Posterior cingulate gyrus (tissue), 11 donors: ENCODE measurements around the gene AKAP6.
"Not testable (repeated sequence)": the region's sequence is repeated elsewhere in the genome, so short reads cannot be mapped to it uniquely, and the experiment has no call there.

Experiments
- DNase-seq, 10 donors: peaks; one replicate each; pipeline versions ENCODE4 v3.0.0 to v3.0.0-alpha.2; 2020 to 2021; ENCODE audit warnings: mixed read lengths in 3 of 10
- intact Hi-C: fragments of 100-400 bp; cut with DNase I; formaldehyde crosslinking; loops from one replicate; pipeline ENCODE4 v1.15.1; 2023

Gene AKAP6

DNA sequence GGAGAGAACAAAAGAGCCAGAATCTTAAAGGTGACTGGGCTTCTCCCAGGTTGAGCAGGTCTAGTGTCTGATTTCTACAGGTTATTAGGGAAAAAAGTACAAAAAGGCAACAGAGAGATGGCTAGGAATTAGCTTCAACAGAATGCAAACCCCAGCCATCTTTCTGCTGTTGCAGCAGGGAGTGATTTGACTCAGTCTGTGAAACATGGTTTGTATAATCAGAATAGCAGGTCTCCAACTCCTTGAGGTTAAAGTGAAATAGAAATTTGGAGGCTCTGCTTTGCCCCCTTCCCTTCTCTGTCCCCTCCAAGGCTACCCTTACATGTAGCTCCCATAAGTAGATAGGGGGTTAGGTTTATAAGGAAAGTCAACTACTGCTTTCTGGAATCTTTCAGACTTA, 105.8 kb downstream of the AKAP6 start:
- no peak for DNase-seq
- intact Hi-C loops, result no loop called here

DNA sequence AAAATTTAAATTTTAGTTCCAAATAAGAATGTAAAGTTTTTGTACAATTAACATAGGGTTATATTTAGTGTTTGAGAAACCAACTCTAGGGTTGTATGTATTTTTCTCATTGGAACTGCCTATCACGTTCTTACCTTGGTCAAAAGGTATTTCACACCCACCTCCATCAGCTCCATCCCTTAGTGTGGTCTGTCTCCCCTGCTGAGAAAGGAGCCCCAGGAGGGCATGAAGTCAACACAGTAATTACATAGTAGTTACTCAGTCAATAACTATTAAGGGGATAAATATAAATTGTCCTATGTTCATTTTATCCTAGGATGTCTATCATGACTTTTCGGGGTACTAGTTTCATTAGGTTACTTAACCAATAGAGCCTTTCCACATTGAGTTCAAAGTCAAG, 106.3 kb downstream of the AKAP6 start:
- intact Hi-C loops, result no loop called here

DNA sequence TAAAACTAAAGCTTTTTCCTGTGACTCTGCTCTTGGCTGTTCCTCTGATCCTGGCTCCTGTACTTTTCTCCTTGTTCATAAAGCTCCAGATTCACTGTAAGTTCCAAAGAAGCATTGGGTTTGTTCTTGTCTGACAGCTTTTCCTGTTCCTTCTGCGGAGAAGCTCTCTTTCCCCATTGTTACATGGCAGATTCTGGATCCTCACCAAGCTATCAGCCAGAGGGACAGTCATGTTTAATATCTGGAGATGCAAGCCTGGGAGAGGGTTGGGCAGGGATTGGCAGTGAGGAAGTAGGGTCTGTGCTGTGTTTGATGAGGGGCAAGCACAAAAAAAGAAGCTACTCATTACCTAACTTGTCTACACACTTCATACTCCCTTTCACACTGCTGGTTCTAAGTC, 107.9 kb downstream of the AKAP6 start:
- intact Hi-C loops, result no loop called here
- no peak for DNase-seq

More for the DNA sequence above, 106.3 kb downstream of the AKAP6 start:
- DNase-seq, result no peak

DNA sequence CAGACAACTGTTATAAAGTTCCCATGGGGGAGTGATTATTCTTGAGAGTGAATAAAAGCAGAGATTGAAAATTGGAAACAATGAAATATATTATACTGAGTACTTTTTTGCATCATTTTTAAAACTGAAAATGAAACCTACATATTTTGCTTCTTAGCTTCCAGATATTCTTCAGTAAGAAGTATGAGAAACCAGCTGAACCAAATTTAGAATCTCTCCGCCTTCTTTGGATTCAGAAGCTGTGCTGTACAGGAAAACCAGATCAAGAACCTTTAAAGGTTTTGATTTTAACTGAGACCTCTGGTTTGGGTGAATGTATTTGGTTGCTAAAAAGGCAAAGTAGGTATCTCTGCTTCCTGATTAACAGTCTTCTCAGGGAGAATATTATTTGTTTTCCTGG, 109.4 kb downstream of the AKAP6 start:
- intact Hi-C loops, result no loop called here

DNA sequence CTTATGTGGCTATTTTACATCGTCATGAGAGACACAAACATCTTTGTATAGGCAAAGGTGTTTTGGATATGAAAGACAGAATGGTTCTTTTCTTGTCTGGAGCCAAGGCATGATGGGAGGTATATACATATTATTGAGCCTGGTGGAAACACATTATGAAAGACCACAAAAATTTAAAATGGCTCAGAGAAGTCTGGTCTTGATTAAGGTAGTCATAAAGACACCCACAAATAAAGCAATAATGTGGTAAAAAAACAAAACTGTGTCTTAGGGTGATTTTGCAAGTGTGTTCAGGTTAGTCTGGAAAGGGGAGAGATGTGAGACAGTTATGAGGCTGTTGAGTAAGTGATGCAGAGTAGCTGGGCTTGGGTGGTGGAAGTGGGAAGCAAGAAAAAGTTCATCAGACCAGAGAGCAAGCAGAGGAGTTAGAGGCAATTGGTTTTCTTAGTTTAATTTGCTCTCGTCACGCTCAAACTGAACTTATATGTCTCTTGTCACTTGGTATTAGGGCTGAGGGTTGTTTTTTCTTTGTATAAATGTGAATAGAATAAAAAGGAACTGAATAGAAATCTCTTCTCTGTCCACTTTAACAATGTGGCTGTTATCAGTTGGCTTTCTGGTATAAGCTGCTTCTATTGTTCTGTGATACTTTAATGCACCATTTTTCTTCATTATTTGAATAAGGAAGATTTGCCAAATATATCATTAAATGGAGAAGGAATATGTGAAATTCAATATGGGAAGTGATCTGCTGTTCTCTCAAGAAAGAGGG, 115.0 kb downstream of the AKAP6 start:
- DNase-seq, result no peak
- intact Hi-C loops, result no loop called here

More for the DNA sequence above, 109.4 kb downstream of the AKAP6 start:
- no peak for DNase-seq

DNA sequence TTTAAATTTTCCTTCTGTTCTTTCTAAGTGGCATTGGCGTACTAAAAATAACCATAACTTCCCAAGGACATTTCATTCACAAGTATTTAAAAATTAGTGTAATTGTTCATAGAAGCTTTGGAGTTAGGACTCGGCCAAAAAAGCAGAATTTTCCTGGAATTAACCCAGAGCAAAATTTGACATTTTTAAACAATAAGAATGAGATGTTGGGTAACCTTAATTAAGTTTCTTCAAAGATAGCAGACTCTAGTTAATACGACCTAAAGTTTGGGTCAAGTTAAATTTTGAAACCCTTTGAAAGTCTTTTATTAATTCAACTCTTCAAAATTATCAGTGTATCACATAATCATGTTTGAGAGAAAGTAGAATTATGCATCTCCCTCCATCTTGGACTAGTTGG, 118.3 kb downstream of the AKAP6 start:
- intact Hi-C loops, result no loop called here
- DNase-seq, result no peak

DNA sequence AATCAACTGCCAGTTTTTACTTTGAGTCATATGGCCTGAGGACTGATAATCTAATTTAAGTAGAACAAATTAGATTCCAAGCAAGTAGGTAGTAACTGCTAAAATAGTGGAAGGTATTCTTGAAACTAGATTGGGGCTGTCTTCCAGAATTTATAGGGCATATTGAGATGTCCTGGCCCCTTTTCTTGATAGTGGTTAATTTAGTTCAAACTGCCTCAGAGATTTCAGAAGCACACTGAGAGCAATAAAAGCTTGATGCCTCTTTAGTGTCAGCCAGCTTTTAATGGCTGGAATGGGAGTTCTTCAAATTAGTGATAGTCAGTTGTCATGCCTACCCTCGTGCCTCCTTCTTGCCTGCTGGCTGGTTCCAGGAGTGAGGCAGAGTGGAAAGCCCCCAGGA, 120.5 kb downstream of the AKAP6 start:
- intact Hi-C loops, result no loop called here
- no peak for DNase-seq

DNA sequence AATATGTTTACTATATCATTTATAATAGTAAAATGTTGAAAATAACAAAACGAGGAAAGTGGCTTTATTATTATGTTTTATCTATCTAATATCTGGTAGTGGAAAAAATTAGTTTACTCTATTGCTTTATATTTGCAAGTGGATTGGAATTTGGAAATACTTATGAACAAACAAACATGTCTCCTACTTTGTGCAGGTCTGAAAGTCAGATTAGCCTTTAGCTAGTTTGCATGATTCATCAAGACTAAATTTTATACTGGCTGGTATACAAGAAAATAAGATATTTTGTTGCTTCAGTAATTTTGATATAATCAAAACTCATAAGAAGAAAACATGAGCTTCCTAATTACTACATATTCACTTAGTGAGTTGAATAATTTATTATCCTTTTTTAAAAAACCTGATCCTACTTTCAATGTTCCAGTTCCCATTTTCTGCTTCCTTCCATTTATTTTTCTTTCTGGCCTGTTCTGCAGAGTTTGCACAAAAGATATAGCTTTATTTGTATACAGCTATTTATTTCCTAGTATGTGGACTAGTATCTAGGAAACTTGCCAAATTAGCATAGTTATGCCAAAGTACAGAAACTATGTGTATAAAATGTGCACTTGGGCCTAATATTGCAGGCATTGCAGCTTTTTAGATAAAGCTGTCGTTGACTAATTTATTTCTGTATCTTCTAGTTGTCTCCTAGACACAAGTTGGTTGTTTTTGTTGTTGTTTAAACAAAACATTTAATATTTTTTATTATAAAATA, 122.0 kb downstream of the AKAP6 start:
- no peak for DNase-seq
- intact Hi-C loops, result no loop called here

DNA sequence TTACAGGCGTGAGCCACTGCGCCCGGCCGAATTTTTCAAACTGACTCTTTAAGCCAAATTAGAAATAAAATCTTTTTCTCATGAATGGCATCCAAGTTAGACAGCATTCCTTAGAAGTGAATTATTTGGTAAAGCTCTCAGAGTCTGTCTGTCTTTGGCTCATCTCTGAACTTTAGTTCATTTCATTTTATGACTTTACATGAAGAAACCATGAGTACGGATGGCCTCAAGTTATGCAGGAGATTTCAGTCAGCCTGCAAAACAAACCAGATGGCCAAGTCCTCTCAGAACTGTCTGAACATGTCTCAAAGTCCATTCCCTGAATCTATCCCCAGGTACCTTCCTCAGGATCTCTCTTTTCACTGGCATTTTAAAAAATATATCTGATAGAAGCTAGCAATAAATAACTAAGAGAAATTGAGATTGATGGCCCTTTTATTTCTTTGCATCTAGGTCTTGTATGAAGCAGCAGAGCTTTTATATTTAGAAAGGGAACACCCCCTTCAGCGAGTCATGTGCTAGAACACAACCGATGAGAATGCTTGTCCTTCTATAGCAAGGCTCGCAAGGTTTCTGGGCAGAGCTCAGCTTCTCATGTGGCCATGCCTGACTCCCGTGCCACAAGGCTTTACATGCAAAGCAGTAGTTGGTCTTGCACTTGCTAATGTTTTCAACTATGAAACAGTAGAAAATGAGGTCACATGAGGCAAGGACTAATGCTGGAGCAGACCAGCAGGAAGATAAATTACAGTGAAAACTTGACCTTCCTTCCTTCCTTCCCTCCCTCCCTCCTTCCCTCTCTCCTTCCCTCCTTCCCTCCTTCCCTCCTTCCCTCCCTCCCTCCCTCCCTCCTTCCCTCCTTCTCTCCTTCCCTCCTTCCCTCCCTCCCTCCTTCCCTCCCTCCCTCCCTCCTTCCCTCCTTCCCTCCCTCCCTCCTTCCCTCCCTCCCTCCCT, 125.0 kb downstream of the AKAP6 start:
- intact Hi-C loops, result no loop called here
- no peak for DNase-seq

DNA sequence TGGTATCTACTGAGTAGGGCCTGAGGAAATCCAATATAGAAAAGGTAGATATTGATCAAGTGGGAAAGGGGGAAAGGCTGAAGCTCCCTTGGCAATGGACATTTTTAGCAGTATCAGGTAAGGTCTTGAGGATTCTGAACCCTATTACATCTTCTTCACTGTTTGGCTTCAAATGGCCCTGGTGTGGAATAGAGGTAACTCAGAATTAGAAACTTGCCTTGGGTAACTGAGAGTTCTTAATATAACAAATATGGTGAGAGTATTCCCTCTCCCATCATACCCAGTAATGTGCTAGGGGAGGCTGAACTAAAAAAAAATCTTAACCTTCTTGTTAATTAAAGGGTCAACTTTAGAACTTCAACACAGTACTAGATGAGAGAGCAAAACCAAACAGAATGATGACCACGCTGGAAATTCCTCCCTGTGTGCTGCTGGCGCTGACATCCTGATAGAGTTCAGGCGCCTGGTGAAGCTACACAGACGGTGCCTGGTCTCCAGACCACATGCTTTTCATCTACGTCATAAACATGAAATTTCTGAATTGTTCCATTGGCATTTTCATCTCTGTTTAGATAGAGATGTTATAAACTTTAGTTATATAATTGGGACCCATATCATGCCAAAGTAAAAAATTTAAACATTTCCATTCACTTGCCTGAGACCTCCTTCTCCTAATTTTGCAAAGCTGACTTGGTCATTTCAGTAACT, 128.3 kb downstream of the AKAP6 start:
- DNase-seq, result no peak
- intact Hi-C loops, result no loop called here

DNA sequence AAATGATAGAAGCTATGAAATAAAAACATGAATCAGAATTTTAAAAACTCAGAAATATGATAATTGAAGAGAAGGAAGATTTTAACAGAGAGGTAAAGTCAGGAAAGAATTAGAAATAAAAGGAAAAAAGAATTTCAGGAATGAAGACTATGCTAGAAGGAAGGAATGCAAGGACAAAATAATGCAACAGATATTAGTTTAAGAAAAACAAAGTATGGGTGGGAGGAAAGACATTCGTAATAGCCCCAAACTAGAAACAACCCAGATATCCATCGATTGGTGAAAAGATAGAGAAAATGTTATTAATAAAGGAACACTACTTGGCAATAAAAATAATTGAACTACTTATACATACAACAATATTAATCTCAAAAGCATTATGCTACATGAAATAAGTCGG, 129.6 kb downstream of the AKAP6 start:
- intact Hi-C loops, result no loop called here
- no peak for DNase-seq

DNA sequence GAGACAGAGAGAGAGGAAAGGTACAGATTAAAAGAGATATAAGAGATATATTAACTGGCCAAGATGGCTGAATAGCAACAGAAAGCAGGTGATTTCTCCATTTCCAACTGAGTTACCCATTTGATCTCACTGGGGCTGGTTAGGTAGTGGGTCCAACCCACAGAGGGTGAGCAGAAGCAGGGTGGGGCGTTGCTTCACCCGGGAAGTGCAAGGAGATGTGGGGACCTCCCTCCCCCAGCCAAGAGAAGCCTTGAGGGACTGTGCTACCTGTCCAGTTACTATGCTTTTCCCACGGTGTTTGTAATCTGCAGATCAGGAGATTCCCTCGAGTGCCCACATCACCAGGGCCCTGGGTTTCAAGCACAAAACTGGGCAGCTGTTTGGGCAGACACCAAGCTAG, 131.2 kb downstream of the AKAP6 start:
- intact Hi-C loops, result no loop called here

DNA sequence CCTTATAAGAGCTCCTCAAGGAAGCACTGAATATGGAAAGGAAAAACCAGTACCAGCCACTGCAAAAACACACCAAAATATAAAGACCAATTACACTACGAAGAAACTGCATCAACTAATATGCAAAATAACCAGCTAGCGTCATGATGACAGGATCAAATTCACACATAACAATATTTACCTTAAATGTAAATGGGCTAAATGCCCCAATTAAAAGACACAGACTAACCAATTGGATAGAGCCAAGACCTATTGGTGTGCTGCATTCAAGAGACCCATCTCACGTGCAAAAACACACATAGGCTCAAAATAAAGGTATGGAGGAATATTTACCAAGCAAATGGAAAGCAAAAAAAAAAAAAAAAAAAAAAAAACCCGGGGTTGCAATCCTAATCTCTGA, 133.5 kb downstream of the AKAP6 start:
- intact Hi-C loops, DNase-seq: not testable (repeated sequence)

More for the DNA sequence above, 131.2 kb downstream of the AKAP6 start:
- no peak for DNase-seq

DNA sequence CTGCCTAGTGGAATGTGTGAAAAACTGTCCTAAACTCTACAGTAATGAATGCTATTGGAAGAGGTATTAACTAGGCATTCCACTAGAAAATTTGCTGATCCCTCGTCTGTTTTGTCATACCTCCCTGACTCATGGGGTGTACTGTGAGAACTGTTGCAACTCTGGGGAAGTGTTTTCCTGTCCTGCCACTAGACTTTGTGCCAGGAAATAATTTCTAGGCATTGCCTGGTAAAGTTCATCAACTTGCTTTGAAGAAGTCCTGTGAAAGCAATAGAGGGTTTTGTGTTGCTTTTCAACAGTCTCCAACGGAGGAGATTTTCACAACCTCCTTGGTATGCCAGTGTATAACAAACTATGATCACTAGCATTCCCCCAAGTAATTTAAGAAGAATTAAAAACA, 139.9 kb downstream of the AKAP6 start:
- DNase-seq, result no peak
- intact Hi-C loops, result loop anchor here (2.0 to 5.0 kb wide), 2 partner anchors 142 to 214 kb away; partner anchors contain the start of gene AKAP6

DNA sequence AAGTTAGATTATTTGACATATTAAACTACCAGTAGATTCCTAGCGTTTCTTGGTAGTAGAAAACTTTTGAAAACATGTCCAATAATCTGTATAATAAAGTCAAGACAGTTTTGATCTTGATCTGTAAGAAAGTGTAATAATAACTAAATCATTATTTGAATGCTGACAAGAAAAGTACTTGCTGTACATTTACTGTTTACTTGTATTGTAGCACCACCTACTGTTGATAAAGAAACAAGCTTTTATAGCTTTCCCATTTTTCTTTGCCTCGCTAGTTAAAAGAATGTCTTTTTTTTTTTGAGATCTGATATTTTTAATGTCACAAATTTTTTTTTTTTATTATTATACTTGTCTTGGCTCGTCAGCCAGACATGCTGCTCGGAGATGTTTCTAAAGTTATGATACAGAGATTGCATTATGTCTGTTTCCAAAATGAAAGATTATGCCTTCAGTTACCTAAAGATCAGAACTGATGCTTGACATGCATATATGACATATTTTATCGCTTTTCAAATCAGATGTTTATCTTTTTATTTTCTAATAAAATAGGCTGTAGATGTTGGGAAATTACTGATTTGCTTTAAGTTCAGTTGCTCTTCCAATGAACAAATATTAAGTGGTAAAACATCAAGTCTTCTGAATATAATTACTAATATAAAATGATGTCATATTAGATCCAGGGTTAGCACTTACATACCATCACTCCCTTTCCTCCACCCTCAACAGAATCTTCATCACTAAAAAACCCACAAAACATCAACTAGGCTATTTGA, 140.5 kb downstream of the AKAP6 start:
- DNase-seq, result no peak
- intact Hi-C loops, result loop anchor here (2.0 to 10.0 kb wide), 5 partner anchors 43 to 392 kb away; partner anchors contain the start of genes AKAP6 and ARHGAP5

DNA sequence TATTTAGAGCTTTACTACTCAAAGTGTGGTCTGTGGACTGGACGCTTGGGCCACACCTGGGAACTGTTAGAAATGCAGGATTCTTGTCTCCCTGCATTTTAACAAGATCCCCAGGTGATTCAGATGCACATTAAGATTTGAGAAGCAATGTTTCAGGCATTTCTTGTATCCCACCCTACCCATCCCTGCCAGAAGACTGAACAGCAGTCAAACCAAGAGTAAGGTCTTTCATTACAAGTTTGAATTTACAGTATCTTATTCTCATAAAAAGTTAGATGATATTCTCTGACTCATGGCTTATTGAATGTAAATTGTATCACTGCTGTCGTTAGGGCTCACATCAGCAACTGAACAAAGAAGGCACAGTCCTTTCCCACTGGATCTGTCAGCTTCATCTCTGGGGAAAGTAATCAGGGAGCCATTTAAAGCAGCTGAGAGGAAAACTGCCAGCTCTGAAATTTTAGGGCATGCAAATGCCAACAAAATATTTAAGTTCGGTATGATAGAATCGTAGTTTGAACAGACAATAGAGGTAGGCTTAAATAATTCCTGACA, 141.1 kb downstream of the AKAP6 start:
- intact Hi-C loops, result loop anchor here (5.0 to 10.0 kb wide), 3 partner anchors 42 to 393 kb away; partner anchors contain the start of gene ARHGAP5
- no peak for DNase-seq

DNA sequence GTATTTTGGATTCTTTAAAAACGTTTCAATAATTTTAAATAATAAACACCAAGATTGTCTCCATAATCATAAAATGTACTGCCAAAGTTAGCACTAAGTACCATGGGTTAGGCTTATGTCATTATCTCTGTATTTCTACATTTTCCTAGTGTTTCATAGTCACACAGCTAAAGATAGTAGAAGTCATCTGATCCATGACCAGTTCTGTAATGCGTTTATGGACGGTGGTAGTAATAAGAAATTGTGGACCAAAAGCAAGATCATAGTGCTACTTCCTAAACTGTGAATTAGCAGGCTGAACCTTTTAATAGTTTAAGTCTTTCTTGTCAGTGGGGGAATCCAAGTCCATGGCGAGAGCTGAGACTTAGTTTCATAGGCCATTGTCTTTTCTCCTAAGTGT, 142.1 kb downstream of the AKAP6 start:
- no peak for DNase-seq
- intact Hi-C loops, result loop anchor here (5.0 to 10.0 kb wide), 3 partner anchors 41 to 394 kb away; partner anchors contain the start of gene ARHGAP5

DNA sequence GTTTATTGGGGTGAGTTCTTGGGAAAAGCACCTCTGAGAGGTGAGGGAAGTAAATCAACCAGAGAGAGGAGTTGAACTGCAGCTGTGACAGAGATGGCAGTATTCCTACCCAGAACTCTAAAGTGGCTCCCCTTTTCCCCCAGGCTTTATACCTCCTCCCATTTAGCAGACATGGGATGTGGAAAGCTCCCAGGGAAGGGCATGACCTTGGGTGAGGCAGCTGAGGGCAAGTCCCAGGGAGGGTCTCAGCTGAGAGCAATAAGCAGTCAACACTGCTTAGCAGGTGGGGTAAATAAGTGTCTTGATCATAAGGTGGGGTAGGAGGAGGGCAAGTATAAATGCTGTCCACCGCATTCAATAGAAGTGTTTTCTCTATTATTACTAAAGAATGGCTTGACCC, 143.0 kb downstream of the AKAP6 start:
- intact Hi-C loops, result loop anchor here (5.0 to 10.0 kb wide), 3 partner anchors 40 to 395 kb away; partner anchors contain the start of gene ARHGAP5
- no peak for DNase-seq
